Measurements from ENCODE around the gene TLCD3A.
"Not testable (repeated sequence)": the region's sequence is repeated elsewhere in the genome, so short reads cannot be mapped to it uniquely, and the experiment has no call there.

The TLCD3A gene

GRCh38 chr17:708132-708531, 24.3 kb upstream of the TLCD3A start:
- DNase-seq, result no peak

GRCh38 chr17:718075-718474, 14.3 kb upstream of the TLCD3A start:
- no peak for DNase-seq

GRCh38 chr17:720706-721539, 11.5 kb upstream of the TLCD3A start:
- DNase-seq, result no peak

GRCh38 chr17:721540-721937, 10.9 kb upstream of the TLCD3A start:
- no peak for DNase-seq

GRCh38 chr17:725084-725483, 7.3 kb upstream of the TLCD3A start:
- DNase-seq, result no peak

GRCh38 chr17:725746-726145, 6.7 kb upstream of the TLCD3A start:
- DNase-seq, result no peak

- no peak for DNase-seq
These were observed 6.0 kb upstream of the TLCD3A start for GRCh38 chr17:726271-726919.

- no peak for DNase-seq
These were observed 3.5 kb upstream of the TLCD3A start for GRCh38 chr17:728911-729310.

- DNase-seq, result no peak
These were observed 741 bp upstream of the TLCD3A start for GRCh38 chr17:731644-732066.

- no peak for DNase-seq
These were observed 715 bp downstream of the TLCD3A start for GRCh38 chr17:732902-733720.

GRCh38 chr17:733743-734142, 1.3 kb downstream of the TLCD3A start:
- DNase-seq, result no peak

GRCh38 chr17:737561-738113, 5.2 kb downstream of the TLCD3A start:
- DNase-seq, result no peak

GRCh38 chr17:740240-741017, 8.0 kb downstream of the TLCD3A start:
- DNase-seq, result no peak

- DNase-seq, result no peak
These were observed 9.9 kb downstream of the TLCD3A start for GRCh38 chr17:742147-742793.

- no peak for DNase-seq
These were observed 10.7 kb downstream of the TLCD3A start for GRCh38 chr17:743139-743538.

- DNase-seq, result no peak
These were observed 12.5 kb downstream of the TLCD3A start for GRCh38 chr17:744937-745336.

- no peak for DNase-seq
These were observed 13.0 kb downstream of the TLCD3A start for GRCh38 chr17:745406-745805.

GRCh38 chr17:746181-746580, 13.8 kb downstream of the TLCD3A start:
- no peak for DNase-seq

GRCh38 chr17:746783-747629, 14.6 kb downstream of the TLCD3A start:
- no peak for DNase-seq

GRCh38 chr17:748604-749003, 16.2 kb downstream of the TLCD3A start:
- not testable (repeated sequence) for DNase-seq

GRCh38 chr17:749359-749758, 17.0 kb downstream of the TLCD3A start:
- DNase-seq, result not testable (repeated sequence)
